Left lung (tissue), 10 donors: ENCODE results near the gene MUC12. TPM values are rescaled to one million over a fixed set of nuclear protein-coding genes. Genes with fewer than 3 reads are reported as not detected.

Experiments
- ATAC-seq: fragments of 200-7000 bp; cut with Tn5 transposase; one replicate; pipeline ENCODE4 v1.9.1; 2020; ENCODE audit warnings: moderate library complexity
- DNase-seq, 4 donors: peaks; one replicate each; pipeline ENCODE4 v3.0.0-alpha.2; 2013 to 2020
- H3K27ac ChIP-seq, 2 donors: fragments of 200-600 bp; sonication (generic) in 1 of 2; one replicate each; pipeline versions ENCODE4 v1.5.0 to v1.8.0; 2020 to 2021
- H3K27me3 ChIP-seq, 2 donors: fragments of 200-600 bp; sonication (generic) in 1 of 2; one replicate each; pipeline versions ENCODE4 v1.5.0 to v1.8.0; 2020 to 2021
- H3K36me3 ChIP-seq, 2 donors: fragments of 200-600 bp; sonication (generic) in 1 of 2; one replicate each; pipeline versions ENCODE4 v1.5.0 to v1.8.0; 2020 to 2021
- H3K4me1 ChIP-seq, 2 donors: fragments of 200-600 bp; one replicate each; pipeline ENCODE4 v1.8.0; 2021
- H3K4me3 ChIP-seq, 2 donors: fragments of 200-600 bp; sonication (generic) in 1 of 2; one replicate each; pipeline versions ENCODE4 v1.5.0 to v1.8.0; 2020 to 2021; ENCODE audit warnings: mild to moderate bottlenecking in 1 of 2
- H3K9me3 ChIP-seq, 2 donors: fragments of 200-600 bp; sonication (generic) in 1 of 2; one replicate each; pipeline versions ENCODE4 v1.5.0 to v1.8.0; 2020 to 2021
- intact Hi-C, 2 donors: fragments of 100-400 bp; cut with DNase I; formaldehyde crosslinking; loops; one replicate each; pipeline versions ENCODE4 v1.11.2 to v1.14.2; 2022
- polyA plus RNA-seq, 6 donors: library from polyadenylated mRNA; unstranded; fragments of 120-200 nt; gene quantifications; one replicate each; pipeline ENCODE4 v1.2.1, GENCODE V29; 2013; ENCODE audit not compliant: insufficient read length in 6 of 6
- total RNA-seq, 2 donors: library from RNA; stranded (reverse); fragmentation: NEBNext Ultra II Directional; extraction: Animal tissue kit (Norgen Biotek cat#: 25700); gene quantifications; one replicate each; pipeline ENCODE4 v1.2.1, GENCODE V29; 2021
- TF ChIP-seq, protein P1 (sequence below), 2 donors: fragments of 200-600 bp; sonication (generic) in 1 of 2; IDR thresholded peaks; one replicate each; pipeline versions ENCODE4 v1.5.0 to v1.8.0; 2021; ENCODE audit warnings: antibody characterized with exemption in 2 of 2
- donor health status: DM: no; HTN: yes; CAD: no.
- donor health status: DM: no; HTN: no; CAD: no.

Gene MUC12
- total and polyA plus RNA-seq, 8 donors, result 0.44 to 2.0 (median 1.2) TPM

- no peaks in the 10 kb centered on the region for H3K36me3 ChIP-seq
- no peak overlapping the region for H3K27ac ChIP-seq
- no peaks in the 10 kb centered on the region for H3K4me1 ChIP-seq
- ATAC-seq, result no peak
- intact Hi-C loops, result no loop called here
- no peak for DNase-seq
- TF ChIP-seq, protein P1, sequence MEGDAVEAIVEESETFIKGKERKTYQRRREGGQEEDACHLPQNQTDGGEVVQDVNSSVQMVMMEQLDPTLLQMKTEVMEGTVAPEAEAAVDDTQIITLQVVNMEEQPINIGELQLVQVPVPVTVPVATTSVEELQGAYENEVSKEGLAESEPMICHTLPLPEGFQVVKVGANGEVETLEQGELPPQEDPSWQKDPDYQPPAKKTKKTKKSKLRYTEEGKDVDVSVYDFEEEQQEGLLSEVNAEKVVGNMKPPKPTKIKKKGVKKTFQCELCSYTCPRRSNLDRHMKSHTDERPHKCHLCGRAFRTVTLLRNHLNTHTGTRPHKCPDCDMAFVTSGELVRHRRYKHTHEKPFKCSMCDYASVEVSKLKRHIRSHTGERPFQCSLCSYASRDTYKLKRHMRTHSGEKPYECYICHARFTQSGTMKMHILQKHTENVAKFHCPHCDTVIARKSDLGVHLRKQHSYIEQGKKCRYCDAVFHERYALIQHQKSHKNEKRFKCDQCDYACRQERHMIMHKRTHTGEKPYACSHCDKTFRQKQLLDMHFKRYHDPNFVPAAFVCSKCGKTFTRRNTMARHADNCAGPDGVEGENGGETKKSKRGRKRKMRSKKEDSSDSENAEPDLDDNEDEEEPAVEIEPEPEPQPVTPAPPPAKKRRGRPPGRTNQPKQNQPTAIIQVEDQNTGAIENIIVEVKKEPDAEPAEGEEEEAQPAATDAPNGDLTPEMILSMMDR (IDR thresholded peaks at IDR 0.05), result no peak
- no peaks in the 10 kb centered on the region for H3K9me3 ChIP-seq
- no peak overlapping the region for H3K4me3 ChIP-seq
- peaks cover 13 to 41% of the 10 kb centered on the region in 2 donors for H3K27me3 ChIP-seq
These were observed 9.5 kb upstream of the MUC12 start for GRCh38 chr7:100959894-100960293.

DNA sequence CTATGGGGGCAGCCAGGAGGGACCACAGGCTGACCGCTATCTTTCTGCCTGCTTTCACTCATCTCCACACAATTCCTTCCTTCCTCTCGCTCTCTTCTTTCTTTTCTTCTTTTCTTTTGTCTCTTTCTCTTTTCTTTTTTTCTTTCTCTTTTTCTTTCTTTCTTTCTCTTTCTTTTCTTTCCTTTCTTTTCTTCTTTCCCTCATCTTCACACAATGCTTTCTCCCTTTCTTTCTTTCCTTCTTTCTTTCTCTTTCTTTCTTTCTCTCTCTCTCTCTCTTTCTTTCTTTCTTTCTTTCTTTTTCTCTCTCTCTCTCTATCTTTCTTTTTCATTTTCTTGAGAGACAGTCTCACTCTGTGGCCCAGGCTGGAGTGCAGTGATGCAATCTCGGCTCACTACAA is 6.8 kb upstream of the MUC12 start:
- peaks cover 40 to 68% of the 10 kb centered on the region in 2 donors for H3K27me3 ChIP-seq
- intact Hi-C loops, result no loop called here
- no peaks in the 10 kb centered on the region for H3K36me3 ChIP-seq
- H3K4me3 ChIP-seq, result no peak overlapping the region
- H3K4me1 ChIP-seq, result peaks cover 7 to 19% of the 10 kb centered on the region in 2 donors
- no peaks in the 10 kb centered on the region for H3K9me3 ChIP-seq
- ATAC-seq, result no peak
- no peak for DNase-seq
- H3K27ac ChIP-seq, result no peak overlapping the region
- TF ChIP-seq, protein P1 (IDR thresholded peaks at IDR 0.05), result no peak

DNA sequence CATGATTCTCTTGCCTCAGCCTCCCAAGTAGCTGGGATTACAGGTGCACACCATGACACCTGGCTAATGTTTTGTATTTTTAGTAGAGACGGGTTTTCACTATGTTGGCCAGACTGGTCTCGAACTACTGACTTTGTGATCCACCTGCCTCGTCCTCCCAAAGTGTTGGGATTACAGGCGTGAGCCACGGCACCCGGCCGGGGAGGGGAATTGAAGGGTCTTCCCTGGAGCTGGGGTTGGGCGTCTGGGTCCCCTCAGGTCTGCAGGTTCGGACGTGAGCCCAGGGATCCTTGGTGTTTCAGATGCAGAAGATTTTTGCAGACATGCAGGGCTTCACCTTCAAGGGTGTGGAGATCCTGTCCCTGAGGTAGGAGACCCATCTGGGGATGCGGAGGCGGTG is 6.0 kb upstream of the MUC12 start:
- TF ChIP-seq, protein P1 (IDR thresholded peaks at IDR 0.05), result no peak
- DNase-seq (no peak), ATAC-seq (no peak)
- H3K4me1 ChIP-seq, result peaks cover 7 to 19% of the 10 kb centered on the region in 2 donors
- intact Hi-C loops, result no loop called here
- no peak overlapping the region for H3K27ac ChIP-seq
- H3K36me3 ChIP-seq, result no peaks in the 10 kb centered on the region
- H3K27me3 ChIP-seq, result peaks cover 41 to 74% of the 10 kb centered on the region in 2 donors
- H3K9me3 ChIP-seq, result no peaks in the 10 kb centered on the region
- no peak overlapping the region for H3K4me3 ChIP-seq

DNA sequence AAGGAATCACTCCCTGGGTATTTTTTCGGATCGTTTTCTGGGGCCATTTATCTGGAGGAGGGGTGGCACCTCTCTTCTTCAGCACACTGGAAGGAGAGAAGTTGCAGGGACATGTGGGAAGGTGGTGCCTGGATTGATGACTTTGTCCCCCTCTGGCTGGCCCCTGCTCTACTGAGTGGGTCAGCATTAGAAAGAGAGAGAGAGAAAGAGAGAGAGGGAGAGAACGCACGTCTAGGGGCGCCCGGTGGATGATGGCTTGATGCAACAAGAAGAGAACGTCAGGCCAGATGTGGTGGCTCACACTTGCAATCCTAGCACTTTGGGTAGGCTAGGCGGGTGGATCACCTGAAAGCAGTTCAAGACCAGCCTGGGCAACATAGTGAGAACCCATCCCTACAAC is 5.5 kb upstream of the MUC12 start:
- TF ChIP-seq, protein P1 (IDR thresholded peaks at IDR 0.05), result no peak
- H3K4me1 ChIP-seq, result peaks cover 7 to 19% of the 10 kb centered on the region in 2 donors
- DNase-seq (no peak), ATAC-seq (no peak)
- intact Hi-C loops, result no loop called here
- peaks cover 41 to 79% of the 10 kb centered on the region in 2 donors for H3K27me3 ChIP-seq
- no peaks in the 10 kb centered on the region for H3K9me3 ChIP-seq
- H3K27ac ChIP-seq, result no peak overlapping the region
- no peaks in the 10 kb centered on the region for H3K36me3 ChIP-seq
- no peak overlapping the region for H3K4me3 ChIP-seq

GRCh38 chr7:100964630-100965029 is 4.7 kb upstream of the MUC12 start:
- TF ChIP-seq, protein P1 (IDR thresholded peaks at IDR 0.05), result no peak
- H3K36me3 ChIP-seq, result no peaks in the 10 kb centered on the region
- intact Hi-C loops, result no loop called here
- peaks cover 41 to 87% of the 10 kb centered on the region in 2 donors for H3K27me3 ChIP-seq
- no peak overlapping the region for H3K4me3 ChIP-seq
- no peak overlapping the region for H3K27ac ChIP-seq
- peaks cover 7 to 19% of the 10 kb centered on the region in 2 donors for H3K4me1 ChIP-seq
- ATAC-seq, result no peak
- no peaks in the 10 kb centered on the region for H3K9me3 ChIP-seq
- no peak for DNase-seq
